Stimulated activated CD4-positive, alpha-beta T cell treated with anti-CD3 and anti-CD28 coated beads, Interleukin-4, amount 100 ng/mL, for 4 hours (primary cell): Measurements from ENCODE around the gene ABCG1.
"Not testable (repeated sequence)": the region's sequence is repeated elsewhere in the genome, so short reads cannot be mapped to it uniquely, and the experiment has no call there.

Experiments
- DNase-seq, 2 experiments: peaks; one replicate each; pipeline ENCODE4 v3.0.0-alpha.2; 2020

ABCG1 gene

GRCh38 chr21:42292563-42293142 lies 73.7 kb downstream of the ABCG1 start:
- DNase-seq = not testable (repeated sequence)

GRCh38 chr21:42293649-42294272 lies 74.8 kb downstream of the ABCG1 start:
- no peak for DNase-seq

- no peak for DNase-seq
Observed at GRCh38 chr21:42294273-42294880, 75.4 kb downstream of the ABCG1 start.

- no peak for DNase-seq
Observed at GRCh38 chr21:42295845-42296244, 76.9 kb downstream of the ABCG1 start.

- no peak for DNase-seq
Observed at GRCh38 chr21:42296501-42296900, 77.6 kb downstream of the ABCG1 start.

GRCh38 chr21:42297377-42297776 lies 78.4 kb downstream of the ABCG1 start:
- DNase-seq = no peak

GRCh38 chr21:42298237-42298636 lies 79.3 kb downstream of the ABCG1 start:
- no peak for DNase-seq

- DNase-seq = no peak
Observed at GRCh38 chr21:42298657-42299056, 79.7 kb downstream of the ABCG1 start.

GRCh38 chr21:42299324-42300044 lies 80.5 kb downstream of the ABCG1 start:
- no peak for DNase-seq

- no peak for DNase-seq
Observed at GRCh38 chr21:42300045-42300583, 81.2 kb downstream of the ABCG1 start.

GRCh38 chr21:42300956-42301355 lies 82.0 kb downstream of the ABCG1 start:
- no peak for DNase-seq

GRCh38 chr21:42301371-42302075 lies 82.6 kb downstream of the ABCG1 start:
- no peak for DNase-seq

GRCh38 chr21:42302076-42302650 lies 83.2 kb downstream of the ABCG1 start:
- no peak for DNase-seq

- no peak for DNase-seq
Observed at GRCh38 chr21:42302794-42303193, 83.9 kb downstream of the ABCG1 start.

- no peak for DNase-seq
Observed at GRCh38 chr21:42303443-42303842, 84.5 kb downstream of the ABCG1 start.

GRCh38 chr21:42304556-42305454 lies 85.9 kb downstream of the ABCG1 start:
- no peak for DNase-seq

- no peak for DNase-seq
Observed at GRCh38 chr21:42305707-42306147, 86.8 kb downstream of the ABCG1 start.

- DNase-seq = no peak
Observed at GRCh38 chr21:42306366-42307035, 87.6 kb downstream of the ABCG1 start.

- DNase-seq = no peak
Observed at GRCh38 chr21:42307106-42307505, 88.2 kb downstream of the ABCG1 start.

GRCh38 chr21:42308161-42308913 lies 89.4 kb downstream of the ABCG1 start:
- DNase-seq = no peak
